Measurements from ENCODE around the gene ABCC11.

- TF ChIP-seq POLR2A (IDR thresholded peaks at IDR 0.05; ENCODE audit: low read depth, low read length) (no peak), POLR2AphosphoS5 (IDR thresholded peaks at IDR 0.05; ENCODE audit: low read depth, low read length) (no peak), TAF1 (IDR thresholded peaks at IDR 0.05; ENCODE audit: low read depth, low read length) (no peak), PAX5 (IDR thresholded peaks at IDR 0.05; ENCODE audit: insufficient read depth, low read length, severe bottlenecking) (no peak), POU2F2 (IDR thresholded peaks at IDR 0.05; ENCODE audit: low read depth, low read length) (no peak), SPI1 (IDR thresholded peaks at IDR 0.05; ENCODE audit: low read depth, low read length) (no peak)
These were observed 28.8 kb upstream of the ABCC11 start for GRCh38 chr16:48276102-48276501.
